Activated B cell treated with CpG ODN at 0.5 μM for 24 hours (primary cell): ENCODE measurements around the gene ACTR1A. TPM values are rescaled to one million over a fixed set of nuclear protein-coding genes. Genes with fewer than 3 reads are reported as not detected.

ENCODE experiments used
- ATAC-seq: fragments of 200-7000 bp; cut with Tn5 transposase; one replicate; pipeline ENCODE4 v1.10.0; 2021; ENCODE audit warnings: low read depth, mild to moderate bottlenecking, moderate library complexity
- CTCF ChIA-PET: fragments of 350-600 bp; sonication (Branson Sonifier 250); formaldehyde crosslinking; loops from one replicate; lab custom pipeline; 2021; ENCODE audit warnings: antibody characterized with exemption; lab: Charles Lee
- POLR2A ChIA-PET: fragments of 350-600 bp; sonication (Branson Sonifier 250); formaldehyde crosslinking; loops from one replicate; lab custom pipeline; 2021; ENCODE audit warnings: antibody characterized with exemption; lab: Charles Lee
- DNase-seq: peaks from one replicate; pipeline ENCODE4 v3.0.0; 2022
- H3K27ac Mint-ChIP-seq: one replicate; pipeline ENCODE4 v1.8.0; 2020; ENCODE audit warnings: mixed read lengths
- H3K27me3 Mint-ChIP-seq: one replicate; pipeline ENCODE4 v1.8.0; 2021; ENCODE audit warnings: mixed read lengths
- H3K36me3 Mint-ChIP-seq: one replicate; pipeline ENCODE4 v1.8.0; 2021; ENCODE audit warnings: low read depth, mixed read lengths
- H3K4me1 Mint-ChIP-seq: one replicate; pipeline ENCODE4 v1.8.0; 2021; ENCODE audit warnings: mixed read lengths
- H3K4me3 Mint-ChIP-seq: one replicate; pipeline ENCODE4 v1.8.0; 2020; ENCODE audit warnings: mild to moderate bottlenecking, mixed read lengths
- H3K9me3 Mint-ChIP-seq: one replicate; pipeline ENCODE4 v1.8.0; 2020; ENCODE audit warnings: mixed read lengths
- CTCF ChIP-seq: fragments of 200-600 bp; IDR thresholded peaks from one replicate; pipeline ENCODE4 v1.8.0; 2022; ENCODE audit warnings: antibody characterized with exemption, mild to moderate bottlenecking
- intact Hi-C: fragments of 100-400 bp; cut with micrococcal nuclease; formaldehyde crosslinking; loops from one replicate; pipeline ENCODE4 v1.15.1; 2024
- total RNA-seq: library from RNA; stranded (reverse); gene quantifications from 2 replicates; pipeline ENCODE4 v1.2.3, GENCODE V29; 2022

ACTR1A gene
- total RNA-seq, 1 donor from 2014 or later, result 71.9 TPM

DNA sequence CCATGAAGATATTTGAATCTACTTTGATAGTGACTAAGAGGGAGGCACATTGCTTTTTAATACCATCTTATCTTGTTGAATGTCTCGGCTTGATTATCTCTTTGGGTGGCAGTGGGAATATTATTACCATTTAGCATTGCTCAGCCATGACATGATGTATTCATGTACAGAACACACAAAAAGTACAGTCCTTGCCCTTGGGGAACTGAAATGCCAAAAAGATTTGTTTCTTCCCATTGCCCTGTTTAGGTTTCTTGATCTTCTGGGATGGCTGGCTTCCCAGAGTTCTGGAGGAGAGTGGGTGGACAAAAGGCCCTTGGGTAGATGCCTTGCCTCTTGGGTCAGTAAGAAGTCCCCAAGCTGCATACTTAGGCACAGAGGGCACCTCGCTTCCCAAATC is 25.0 kb upstream of the ACTR1A start:
- H3K9me3 Mint-ChIP-seq, result no peaks in the 10 kb centered on the region
- no peak for TF ChIP-seq CTCF

DNA sequence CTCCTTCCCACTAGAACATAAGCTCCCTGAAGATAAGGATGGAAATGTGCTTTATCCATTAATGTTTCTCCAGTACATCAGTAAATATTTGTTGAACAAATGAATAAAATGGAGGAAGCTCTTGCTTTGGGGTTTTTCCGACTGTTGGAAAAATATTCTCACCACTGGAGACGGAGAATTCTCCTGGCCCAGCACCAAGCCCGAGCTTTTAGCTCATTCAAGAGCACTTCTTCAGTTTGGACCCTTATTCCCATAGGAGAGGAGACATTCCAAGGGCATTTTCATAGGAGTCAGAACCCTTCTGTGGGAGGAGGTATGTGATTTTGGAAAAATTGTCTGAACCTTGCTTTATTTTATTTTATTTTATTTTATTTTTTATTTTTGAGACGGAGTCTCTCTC is 22.2 kb upstream of the ACTR1A start:
- Mint-ChIP-seq H3K36me3 (peaks cover 23% of the 10 kb centered on the region), H3K27me3 (no peaks in the 10 kb centered on the region), H3K9me3 (no peaks in the 10 kb centered on the region), H3K4me1 (no peaks in the 10 kb centered on the region), H3K27ac (no peak overlapping the region), H3K4me3 (no peak overlapping the region)
- POLR2A ChIA-PET, result no interaction called here
- CTCF ChIA-PET, result interaction anchor here (1.2 kb wide), 1 partner anchor 59 kb away, joined by 3 read pairs; no protein-coding TSS in a partner anchor
- no peak for TF ChIP-seq CTCF
- no peak for DNase-seq
- intact Hi-C loops, result no loop called here
- ATAC-seq, result no peak

More for the DNA sequence above, 25.0 kb upstream of the ACTR1A start:
- Mint-ChIP-seq H3K4me1 (peaks cover 2% of the 10 kb centered on the region), H3K4me3 (no peak overlapping the region), H3K36me3 (peaks cover 17% of the 10 kb centered on the region), H3K27me3 (no peaks in the 10 kb centered on the region), H3K27ac (no peak overlapping the region)
- POLR2A ChIA-PET, result no interaction called here
- CTCF ChIA-PET, result no interaction called here
- DNase-seq (no peak), ATAC-seq (no peak)
- intact Hi-C loops, result no loop called here

- no peaks in the 10 kb centered on the region for H3K9me3 Mint-ChIP-seq
- DNase-seq, result no peak
- POLR2A ChIA-PET, result no interaction called here
- no peaks in the 10 kb centered on the region for H3K4me1 Mint-ChIP-seq
- ATAC-seq, result no peak
- H3K36me3 Mint-ChIP-seq, result peaks cover 23% of the 10 kb centered on the region
- H3K27me3 Mint-ChIP-seq, result no peaks in the 10 kb centered on the region
- TF ChIP-seq CTCF, result no peak
- intact Hi-C loops, result no loop called here
- CTCF ChIA-PET, result no interaction called here
- H3K27ac Mint-ChIP-seq, result no peak overlapping the region
- H3K4me3 Mint-ChIP-seq, result no peak overlapping the region
Observed at GRCh38 chr10:102523250-102524029, 20.9 kb upstream of the ACTR1A start.

- Mint-ChIP-seq H3K4me1 (no peaks in the 10 kb centered on the region), H3K36me3 (peaks cover 23% of the 10 kb centered on the region), H3K27me3 (no peaks in the 10 kb centered on the region), H3K9me3 (no peaks in the 10 kb centered on the region), H3K27ac (no peak overlapping the region), H3K4me3 (no peak overlapping the region)
- no peak for TF ChIP-seq CTCF
- ChIA-PET CTCF (interaction anchor here (1.3 kb wide), 1 partner anchor 61 kb away, joined by 4 read pairs; no protein-coding TSS in a partner anchor), POLR2A (no interaction called here)
- intact Hi-C loops, result no loop called here
- no peak for ATAC-seq
- DNase-seq, result no peak
Observed at GRCh38 chr10:102522874-102523249, 20.4 kb upstream of the ACTR1A start.

DNA sequence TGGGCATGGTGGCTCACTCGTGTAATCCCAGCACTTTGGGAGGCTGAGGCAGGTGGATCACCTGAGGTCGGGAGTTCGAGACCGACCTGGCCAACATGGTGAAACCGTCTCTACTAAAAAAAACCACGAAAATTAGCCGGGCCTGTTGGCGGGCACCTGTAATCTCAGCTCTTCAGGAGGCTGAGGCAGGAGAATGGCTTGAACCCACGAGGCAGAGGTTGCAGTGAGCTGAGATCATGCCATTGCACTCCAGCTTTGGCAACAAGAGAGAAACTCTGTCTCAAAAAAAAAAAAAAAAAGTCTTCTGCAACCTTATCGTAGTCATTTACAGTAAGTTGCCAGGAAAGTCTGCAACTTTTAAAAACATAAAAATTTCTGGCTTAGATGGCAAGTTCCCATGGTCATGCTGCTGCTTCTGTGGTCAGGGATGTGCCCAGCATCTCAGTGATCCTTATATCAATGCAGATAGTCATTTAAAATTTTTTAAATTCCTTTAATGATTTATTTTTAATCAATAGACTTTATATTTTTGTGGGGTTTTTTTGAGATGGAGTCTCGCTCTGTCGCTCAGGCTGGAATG is 16.8 kb upstream of the ACTR1A start:
- Mint-ChIP-seq H3K27me3 (no peaks in the 10 kb centered on the region), H3K27ac (no peak overlapping the region), H3K4me3 (no peak overlapping the region), H3K36me3 (peaks cover 32% of the 10 kb centered on the region), H3K4me1 (no peaks in the 10 kb centered on the region), H3K9me3 (no peaks in the 10 kb centered on the region)
- ChIA-PET POLR2A (interaction anchor here (1.5 kb wide), 1 partner anchor 12 kb away, joined by 9 read pairs; no protein-coding TSS in a partner anchor), CTCF (no interaction called here)
- DNase-seq, result no peak
- no peak for TF ChIP-seq CTCF
- no peak for ATAC-seq
- intact Hi-C loops, result no loop called here
